KOPT-K1 (cell line): ENCODE data around the gene CDK6.

Source experiments
- H3K27ac ChIP-seq: fragments of 200-600 bp; sonication (generic); 2 replicates; pipeline ENCODE4 v1.5.1; 2016; ENCODE audit warnings: antibody characterized with exemption, mild to moderate bottlenecking, low read depth, low read length; ENCODE audit not compliant: poor library complexity, severe bottlenecking
- H3K36me3 ChIP-seq: fragments of 200-600 bp; sonication (generic); 2 replicates; pipeline ENCODE4 v1.5.1; 2017; ENCODE audit warnings: antibody characterized with exemption, mild to moderate bottlenecking, low read length, moderate library complexity; ENCODE audit not compliant: insufficient read depth
- H3K9me3 ChIP-seq: fragments of 200-600 bp; sonication (generic); 2 replicates; pipeline ENCODE4 v1.5.1; 2017; ENCODE audit warnings: antibody characterized with exemption, low read length, mild to moderate bottlenecking; ENCODE audit not compliant: insufficient read depth, poor library complexity, severe bottlenecking

Gene CDK6

GRCh38 chr7:92682330-92682729, 154.0 kb downstream of the CDK6 start:
- peak overlapping the region; percentile 97 for H3K27ac ChIP-seq
- peaks cover 82% of the 10 kb centered on the region for H3K36me3 ChIP-seq
- H3K9me3 ChIP-seq: no peaks in the 10 kb centered on the region

- peak overlapping the region; percentile 97 for H3K27ac ChIP-seq
- H3K36me3 ChIP-seq: peaks cover 82% of the 10 kb centered on the region
- no peaks in the 10 kb centered on the region for H3K9me3 ChIP-seq
Measured at GRCh38 chr7:92681633-92682032, 154.7 kb downstream of the CDK6 start.

GRCh38 chr7:92680442-92680841, 155.9 kb downstream of the CDK6 start:
- Histone ChIP-seq H3K27ac (peak overlapping the region; percentile 97), H3K9me3 (no peaks in the 10 kb centered on the region), H3K36me3 (peaks cover 89% of the 10 kb centered on the region)

GRCh38 chr7:92678291-92678920, 158.0 kb downstream of the CDK6 start:
- peak overlapping the region; percentile 97 for H3K27ac ChIP-seq
- peaks cover 95% of the 10 kb centered on the region for H3K36me3 ChIP-seq
- H3K9me3 ChIP-seq: no peaks in the 10 kb centered on the region

- no peaks in the 10 kb centered on the region for H3K9me3 ChIP-seq
- H3K27ac ChIP-seq: peak overlapping the region; percentile 97
- peaks cover 97% of the 10 kb centered on the region for H3K36me3 ChIP-seq
Measured at GRCh38 chr7:92674379-92674778, 162.0 kb downstream of the CDK6 start.

GRCh38 chr7:92671505-92672169, 164.7 kb downstream of the CDK6 start:
- H3K27ac ChIP-seq: peak overlapping the region; percentile 100

GRCh38 chr7:92670204-92670851, 166.0 kb downstream of the CDK6 start:
- Histone ChIP-seq H3K27ac (peak overlapping the region; percentile 100), H3K9me3 (no peaks in the 10 kb centered on the region), H3K36me3 (peaks cover 100% of the 10 kb centered on the region)

More at GRCh38 chr7:92671505-92672169, 164.7 kb downstream of the CDK6 start:
- no peaks in the 10 kb centered on the region for H3K9me3 ChIP-seq
- peaks cover 98% of the 10 kb centered on the region for H3K36me3 ChIP-seq

- Histone ChIP-seq H3K36me3 (peaks cover 100% of the 10 kb centered on the region), H3K9me3 (no peaks in the 10 kb centered on the region), H3K27ac (peak overlapping the region; percentile 100)
Measured at GRCh38 chr7:92669616-92670165, 166.7 kb downstream of the CDK6 start.

GRCh38 chr7:92668564-92668963, 167.8 kb downstream of the CDK6 start:
- peaks cover 96% of the 10 kb centered on the region for H3K36me3 ChIP-seq
- no peaks in the 10 kb centered on the region for H3K9me3 ChIP-seq
- H3K27ac ChIP-seq: peak overlapping the region; percentile 100

- Histone ChIP-seq H3K9me3 (no peaks in the 10 kb centered on the region), H3K27ac (peak overlapping the region; percentile 100), H3K36me3 (peaks cover 95% of the 10 kb centered on the region)
Measured at GRCh38 chr7:92667816-92668535, 168.4 kb downstream of the CDK6 start.

GRCh38 chr7:92665926-92666325, 170.4 kb downstream of the CDK6 start:
- peak overlapping the region; percentile 100 for H3K27ac ChIP-seq
- H3K36me3 ChIP-seq: peaks cover 95% of the 10 kb centered on the region
- no peaks in the 10 kb centered on the region for H3K9me3 ChIP-seq

- peak overlapping the region; percentile 100 for H3K27ac ChIP-seq
- no peaks in the 10 kb centered on the region for H3K9me3 ChIP-seq
- peaks cover 95% of the 10 kb centered on the region for H3K36me3 ChIP-seq
Measured at GRCh38 chr7:92661651-92662050, 174.7 kb downstream of the CDK6 start.

GRCh38 chr7:92658671-92659070, 177.7 kb downstream of the CDK6 start:
- Histone ChIP-seq H3K36me3 (peaks cover 98% of the 10 kb centered on the region), H3K9me3 (no peaks in the 10 kb centered on the region), H3K27ac (peak overlapping the region; percentile 100)

- Histone ChIP-seq H3K27ac (peak overlapping the region; percentile 100), H3K36me3 (peaks cover 100% of the 10 kb centered on the region)
Measured at GRCh38 chr7:92657391-92657790, 179.0 kb downstream of the CDK6 start.

GRCh38 chr7:92656121-92656520, 180.3 kb downstream of the CDK6 start:
- H3K36me3 ChIP-seq: peaks cover 99% of the 10 kb centered on the region
- H3K27ac ChIP-seq: peak overlapping the region; percentile 100
- H3K9me3 ChIP-seq: no peaks in the 10 kb centered on the region

More at GRCh38 chr7:92657391-92657790, 179.0 kb downstream of the CDK6 start:
- H3K9me3 ChIP-seq: no peaks in the 10 kb centered on the region
